BLaER1 (cell line): Measurements from ENCODE around the gene HERPUD1.

ENCODE experiments used
- H3K27ac ChIP-seq: shearing (Covaris generic); formaldehyde crosslinking; 2 replicates; pipeline ENCODE4 v1.8.1; 2022
- H3K27me3 ChIP-seq: shearing (Covaris generic); formaldehyde crosslinking; 2 replicates; pipeline ENCODE4 v1.8.1; 2022
- H3K36me3 ChIP-seq: shearing (Covaris generic); formaldehyde crosslinking; 2 replicates; pipeline ENCODE4 v1.8.1; 2022
- H3K4me1 ChIP-seq: shearing (Covaris generic); formaldehyde crosslinking; 2 replicates; pipeline ENCODE4 v1.8.1; 2022
- H3K4me2 ChIP-seq: shearing (Covaris generic); formaldehyde crosslinking; 2 replicates; pipeline ENCODE4 v1.8.1; 2022
- H3K4me3 ChIP-seq: shearing (Covaris generic); formaldehyde crosslinking; 2 replicates; pipeline ENCODE4 v1.8.1; 2022
- H3K9ac ChIP-seq: shearing (Covaris generic); formaldehyde crosslinking; 2 replicates; pipeline ENCODE4 v1.8.1; 2022
- H3K9me3 ChIP-seq: shearing (Covaris generic); formaldehyde crosslinking; 2 replicates; pipeline ENCODE4 v1.8.1; 2022
- H4K20me1 ChIP-seq: shearing (Covaris generic); formaldehyde crosslinking; 2 replicates; pipeline ENCODE4 v1.8.1; 2022
- Cebpa-rat ChIP-seq: shearing (Covaris generic); IDR thresholded peaks from 2 replicates; pipeline ENCODE4 v1.8.1; 2022

HERPUD1 gene

GRCh38 chr16:56910112-56910511, 21.8 kb upstream of the HERPUD1 start:
- Histone ChIP-seq H3K36me3 (no peaks in the 10 kb centered on the region), H3K27ac (no peak overlapping the region), H3K27me3 (no peaks in the 10 kb centered on the region), H3K4me2 (no peak overlapping the region), H3K4me3 (no peak overlapping the region), H3K9ac (no peak overlapping the region), H3K9me3 (no peaks in the 10 kb centered on the region), H4K20me1 (no peaks in the 10 kb centered on the region), H3K4me1 (peaks cover 33% of the 10 kb centered on the region)
- no peak for TF ChIP-seq Cebpa-rat

GRCh38 chr16:56910654-56911539, 21.0 kb upstream of the HERPUD1 start:
- Histone ChIP-seq H3K4me1 (peaks cover 34% of the 10 kb centered on the region), H3K27ac (no peak overlapping the region), H3K36me3 (no peaks in the 10 kb centered on the region), H3K4me3 (no peak overlapping the region), H4K20me1 (no peaks in the 10 kb centered on the region), H3K9ac (no peak overlapping the region), H3K9me3 (no peaks in the 10 kb centered on the region), H3K4me2 (peak overlapping the region; percentile 74), H3K27me3 (no peaks in the 10 kb centered on the region)
- TF ChIP-seq Cebpa-rat: no peak

GRCh38 chr16:56911771-56912571, 20.0 kb upstream of the HERPUD1 start:
- H3K4me2 ChIP-seq: peak overlapping the region; percentile 74
- no peaks in the 10 kb centered on the region for H4K20me1 ChIP-seq
- peaks cover 44% of the 10 kb centered on the region for H3K4me1 ChIP-seq
- no peak overlapping the region for H3K9ac ChIP-seq
- H3K36me3 ChIP-seq: no peaks in the 10 kb centered on the region
- no peak for TF ChIP-seq Cebpa-rat
- H3K27me3 ChIP-seq: no peaks in the 10 kb centered on the region
- no peaks in the 10 kb centered on the region for H3K9me3 ChIP-seq
- no peak overlapping the region for H3K4me3 ChIP-seq
- H3K27ac ChIP-seq: no peak overlapping the region

GRCh38 chr16:56912746-56913708, 18.9 kb upstream of the HERPUD1 start:
- Histone ChIP-seq H3K27ac (no peak overlapping the region), H3K4me2 (peak overlapping the region; percentile 74), H3K9me3 (no peaks in the 10 kb centered on the region), H3K36me3 (no peaks in the 10 kb centered on the region), H4K20me1 (no peaks in the 10 kb centered on the region), H3K4me1 (peaks cover 55% of the 10 kb centered on the region), H3K27me3 (no peaks in the 10 kb centered on the region), H3K4me3 (no peak overlapping the region), H3K9ac (no peak overlapping the region)
- no peak for TF ChIP-seq Cebpa-rat

- Histone ChIP-seq H3K27me3 (no peaks in the 10 kb centered on the region), H3K36me3 (no peaks in the 10 kb centered on the region), H4K20me1 (no peaks in the 10 kb centered on the region), H3K4me3 (no peak overlapping the region), H3K4me1 (peaks cover 58% of the 10 kb centered on the region), H3K4me2 (no peak overlapping the region), H3K27ac (no peak overlapping the region), H3K9me3 (no peaks in the 10 kb centered on the region), H3K9ac (no peak overlapping the region)
- no peak for TF ChIP-seq Cebpa-rat
These were observed 17.0 kb upstream of the HERPUD1 start for GRCh38 chr16:56914896-56915295.

GRCh38 chr16:56915336-56916119, 16.4 kb upstream of the HERPUD1 start:
- TF ChIP-seq Cebpa-rat: no peak
- no peak overlapping the region for H3K9ac ChIP-seq
- H4K20me1 ChIP-seq: no peaks in the 10 kb centered on the region
- 0 out of 2 replicates have a peak overlapping the region, but pooled peaks have one; percentile 80 for H3K4me2 ChIP-seq
- no peak overlapping the region for H3K27ac ChIP-seq
- H3K4me1 ChIP-seq: peaks cover 54% of the 10 kb centered on the region
- no peaks in the 10 kb centered on the region for H3K36me3 ChIP-seq
- H3K4me3 ChIP-seq: no peak overlapping the region
- H3K9me3 ChIP-seq: no peaks in the 10 kb centered on the region
- H3K27me3 ChIP-seq: no peaks in the 10 kb centered on the region

- H4K20me1 ChIP-seq: no peaks in the 10 kb centered on the region
These were observed 15.2 kb upstream of the HERPUD1 start for GRCh38 chr16:56916571-56917403.

GRCh38 chr16:56918467-56919012, 13.4 kb upstream of the HERPUD1 start:
- Histone ChIP-seq H3K27ac (no peak overlapping the region), H3K9me3 (no peaks in the 10 kb centered on the region), H3K4me3 (no peak overlapping the region), H4K20me1 (no peaks in the 10 kb centered on the region), H3K36me3 (no peaks in the 10 kb centered on the region), H3K4me2 (no peak overlapping the region), H3K4me1 (peaks cover 26% of the 10 kb centered on the region), H3K9ac (no peak overlapping the region), H3K27me3 (no peaks in the 10 kb centered on the region)
- TF ChIP-seq Cebpa-rat: no peak

More at GRCh38 chr16:56916571-56917403, 15.2 kb upstream of the HERPUD1 start:
- no peaks in the 10 kb centered on the region for H3K36me3 ChIP-seq
- no peak overlapping the region for H3K9ac ChIP-seq
- peak overlapping the region; percentile 58 for H3K27ac ChIP-seq
- no peak for TF ChIP-seq Cebpa-rat
- no peaks in the 10 kb centered on the region for H3K27me3 ChIP-seq
- H3K4me3 ChIP-seq: no peak overlapping the region
- peak overlapping the region; percentile 80 for H3K4me2 ChIP-seq
- no peaks in the 10 kb centered on the region for H3K9me3 ChIP-seq
- peaks cover 41% of the 10 kb centered on the region for H3K4me1 ChIP-seq
